ENCODE data around the gene SREK1IP1. TPM values are rescaled to one million over a fixed set of nuclear protein-coding genes. Genes with fewer than 3 reads are reported as not detected.

SREK1IP1 gene
- total and polyA plus RNA-seq, 2 of the 13 experiments (the other 11 are each of a cell fraction or from before 2014, with no cell fraction given), result 3.1 to 16.5 TPM

DNA sequence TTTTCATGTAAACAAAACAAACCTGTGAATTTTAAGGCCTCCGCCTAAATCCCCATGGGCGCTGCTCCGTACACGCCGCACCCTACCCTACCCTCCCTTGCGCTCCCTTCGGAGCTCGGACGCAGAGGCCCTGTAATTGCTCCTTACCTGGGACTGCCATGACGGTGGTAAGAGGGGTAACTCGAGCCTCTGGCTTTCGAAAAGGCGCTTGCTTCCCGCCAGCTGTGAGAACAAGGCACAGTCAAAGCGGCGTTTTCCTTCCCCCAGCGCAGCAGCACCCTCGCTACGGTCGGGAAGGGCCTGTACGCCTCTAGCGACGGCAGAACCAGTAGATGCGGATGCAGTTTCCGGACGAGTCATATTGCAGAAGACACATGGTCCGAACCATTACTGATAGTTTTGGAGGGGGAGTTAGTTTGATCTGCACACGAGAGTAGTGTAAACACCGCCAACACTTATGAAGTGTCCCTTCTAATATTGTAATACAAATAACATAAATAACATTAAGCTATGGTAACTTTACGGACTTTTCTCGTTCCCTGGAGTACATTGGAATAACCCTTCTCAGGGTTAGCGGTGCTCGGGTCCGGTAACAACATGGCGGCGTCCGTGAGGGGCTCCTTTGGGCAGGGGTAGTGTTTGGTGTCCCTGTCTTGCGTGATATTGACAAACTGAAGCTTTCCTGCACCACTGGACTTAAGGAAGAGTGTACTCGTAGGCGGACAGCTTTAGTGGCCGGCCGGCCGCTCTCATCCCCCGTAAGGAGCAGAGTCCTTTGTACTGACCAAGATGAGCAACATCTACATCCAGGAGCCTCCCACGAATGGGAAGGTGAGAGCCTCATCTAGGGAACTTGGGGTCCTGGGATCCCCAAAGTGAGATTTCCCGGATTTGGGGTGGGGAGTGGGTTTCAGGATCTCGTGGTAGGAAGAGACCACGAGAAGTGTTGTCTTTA, at the start of gene SREK1IP1, which contains the start of gene CWC27 (continued):
- TF ChIP-seq NR2F1 (CRISPR knock-in tag; IDR thresholded peaks at IDR 0.05), result 0 out of 4 replicates have a peak, but pooled peaks of 1 of the 2 experiments have one; percentile 26
- TF ChIP-seq RFX1 (IDR thresholded peaks at IDR 0.05), result no peak
- TF ChIP-seq, protein P1, sequence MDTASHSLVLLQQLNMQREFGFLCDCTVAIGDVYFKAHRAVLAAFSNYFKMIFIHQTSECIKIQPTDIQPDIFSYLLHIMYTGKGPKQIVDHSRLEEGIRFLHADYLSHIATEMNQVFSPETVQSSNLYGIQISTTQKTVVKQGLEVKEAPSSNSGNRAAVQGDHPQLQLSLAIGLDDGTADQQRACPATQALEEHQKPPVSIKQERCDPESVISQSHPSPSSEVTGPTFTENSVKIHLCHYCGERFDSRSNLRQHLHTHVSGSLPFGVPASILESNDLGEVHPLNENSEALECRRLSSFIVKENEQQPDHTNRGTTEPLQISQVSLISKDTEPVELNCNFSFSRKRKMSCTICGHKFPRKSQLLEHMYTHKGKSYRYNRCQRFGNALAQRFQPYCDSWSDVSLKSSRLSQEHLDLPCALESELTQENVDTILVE (CRISPR knock-in tag; IDR thresholded peaks at IDR 0.05), result peak; percentile 81; the same call in 1 of the 2 replicates
- TF ChIP-seq ZNF891 (CRISPR knock-in tag; IDR thresholded peaks at IDR 0.05), result 0 out of 2 replicates have a peak, but pooled peaks have one; percentile 20
- 0 out of 2 replicates have a peak, but pooled peaks have one; percentile 50 for TF ChIP-seq ZNF501 (CRISPR knock-in tag; IDR thresholded peaks at IDR 0.05)
- TF ChIP-seq KLF11 (CRISPR knock-in tag; IDR thresholded peaks at IDR 0.05), result peak; percentile 24; the same call in 1 of the 2 replicates
- peak in 1 of 2 experiments; percentile 61; a peak in 1 of 4 replicates for TF ChIP-seq KLF16 (CRISPR knock-in tag; IDR thresholded peaks at IDR 0.05)
- 0 out of 2 replicates have a peak, but pooled peaks have one; percentile 23 for TF ChIP-seq NFKBIZ (CRISPR knock-in tag; IDR thresholded peaks at IDR 0.05)
- no peak for TF ChIP-seq ZNF790 (CRISPR knock-in tag; IDR thresholded peaks at IDR 0.05; ENCODE audit: borderline replicate concordance)
- TF ChIP-seq CCDC6 (CRISPR knock-in tag; IDR thresholded peaks at IDR 0.05), result peak; percentile 81; the same call in 1 of the 2 replicates
- no peak for TF ChIP-seq CBX2 (IDR thresholded peaks at IDR 0.05; ENCODE audit: low read depth, low read length)
- 0 out of 2 replicates have a peak, but pooled peaks have one; percentile 73 for TF ChIP-seq CBX2 (CRISPR knock-in tag; IDR thresholded peaks at IDR 0.05; ENCODE audit: low read depth)
- TF ChIP-seq CENPBD1 (CRISPR knock-in tag; IDR thresholded peaks at IDR 0.05; ENCODE audit: borderline replicate concordance, low read depth), result no peak
- peak; percentile 37; the same call in 1 of the 2 replicates for TF ChIP-seq RNF219 (CRISPR knock-in tag; IDR thresholded peaks at IDR 0.05)
- no peak for TF ChIP-seq REXO4 (CRISPR knock-in tag; IDR thresholded peaks at IDR 0.05; ENCODE audit: borderline replicate concordance)
- TF ChIP-seq ARID4A (CRISPR knock-in tag; IDR thresholded peaks at IDR 0.05; ENCODE audit: borderline replicate concordance), result peak; percentile 79
- no peak for TF ChIP-seq U2AF2 (IDR thresholded peaks at IDR 0.05; ENCODE audit: low read depth, low read length)
- peak; percentile 56; the same call in 1 of the 2 replicates for TF ChIP-seq HOMEZ (CRISPR knock-in tag; IDR thresholded peaks at IDR 0.05; ENCODE audit: low read depth)
